ENCODE data around the gene TCF21. TPM values are rescaled to one million over a fixed set of nuclear protein-coding genes. Genes with fewer than 3 reads are reported as not detected.

Gene TCF21
- total and polyA plus RNA-seq, 2 of the 4 experiments (the other 2 are of a cell fraction) = 6.6 to 10.0 TPM

- intact Hi-C loops (cut with micrococcal nuclease) = loop anchor here (2.0 to 10.0 kb wide), 2 partner anchors 25 to 127 kb away; no protein-coding TSS in a partner anchor
- H2BK20ac ChIP-seq (ENCODE audit: low read depth, low read length) = 0 out of 2 replicates have a peak overlapping the region, but pooled peaks have one; percentile 29
- peak overlapping the region; percentile 65 for H2BK120ac ChIP-seq (ENCODE audit: low read depth, low read length)
- ChIA-PET CTCF (interaction anchor here (0.9 to 2.0 kb wide), 3 partner anchors 186 to 323 kb away, joined by 3 to 7 read pairs (median 5); no protein-coding TSS in a partner anchor), POLR2A (ENCODE audit: unreplicated experiment) (interaction anchor here (0.9 kb wide), 1 partner anchor 24 kb away, joined by 4 read pairs; no protein-coding TSS in a partner anchor)
- dilution Hi-C loops (cut with HindIII; ENCODE audit: low sequenced_read_pairs, unreplicated experiment) = loop anchor here (25.0 kb wide), 1 partner anchor 305 kb away; no protein-coding TSS in a partner anchor
- peak overlapping the region; percentile 72 for H2AK5ac ChIP-seq (ENCODE audit: low read depth, low read length)
- DNase-seq (no peak), ATAC-seq (ENCODE audit: low read depth) (no peak)
- peak overlapping the region; percentile 41; the same call in 1 of the 2 replicates for H4K91ac ChIP-seq (ENCODE audit: insufficient read depth, low read depth, low read length)
- H3K18ac ChIP-seq (ENCODE audit: low read depth, low read length) = peak overlapping the region; percentile 79
- peaks cover 49% of the 10 kb centered on the region for H3K36me3 ChIP-seq (ENCODE audit: control insufficient read depth, insufficient read depth, low read length)
- H2AK9ac ChIP-seq (replicated peaks; ENCODE audit: low read depth, low read length, poor library complexity) = peak overlapping the region; percentile 74
- BruUV-seq (replicated peaks) = no TSS peak
- H3K4me2 ChIP-seq (ENCODE audit: low read depth, low read length) = peak overlapping the region; percentile 96
- H3K9ac ChIP-seq (ENCODE audit: low read depth, low read length) = peak overlapping the region; percentile 93
- H3K23ac ChIP-seq (ENCODE audit: low read depth, low read length) = peak overlapping the region; percentile 90
- peak overlapping the region; percentile 57 for H3K56ac ChIP-seq (ENCODE audit: extremely low read depth, insufficient read depth, low read length)
- H3K4ac ChIP-seq (ENCODE audit: low read depth, low read length) = peak overlapping the region; percentile 80
- peak overlapping the region; percentile 65 to 80 for H4K8ac ChIP-seq (ENCODE audit: low read depth in 2 of 2, low read length in 2 of 2)
- H3K14ac ChIP-seq (replicated peaks; ENCODE audit: low read depth, low read length) = peak overlapping the region; percentile 89
- H3K27me3 ChIP-seq (ENCODE audit: control insufficient read depth, insufficient read depth, low read length) = no peaks in the 10 kb centered on the region
- peak overlapping the region; percentile 62 for H4K5ac ChIP-seq (ENCODE audit: low read depth, low read length)
- WGBS, 2 experiments (ENCODE audit: extremely low coverage in 2 of 2, insufficient read length in 1 of 2) = 40% methylated on average over 1 of the region's 12 CpGs; no CpG with 5 or more reads in 1 of the 2 experiments
- peak overlapping the region; percentile 99 for H3K4me3 ChIP-seq (ENCODE audit: insufficient read depth, low read depth, low read length)
- in situ Hi-C loops (cut with MboI; ENCODE audit: low sequenced_read_pairs) = loop anchor here (25.0 kb wide), 1 partner anchor 280 kb away; no protein-coding TSS in a partner anchor
- no peaks in the 10 kb centered on the region for H3K9me3 ChIP-seq (ENCODE audit: control insufficient read depth, insufficient read depth, low read length)
- H3K27ac ChIP-seq (ENCODE audit: insufficient read depth, low read length) = peak overlapping the region; percentile 97
- peaks cover 22 to 62% of the 10 kb centered on the region in 2 experiments for H3K79me1 ChIP-seq (ENCODE audit: low read depth in 1 of 2, low read length in 2 of 2)
- peaks cover 37% of the 10 kb centered on the region for H4K20me1 ChIP-seq (ENCODE audit: insufficient read depth, low read length)
- peaks cover 14% of the 10 kb centered on the region for H3K9me1 ChIP-seq (ENCODE audit: insufficient read depth, low read length)
- peak overlapping the region; percentile 98 for H2BK5ac ChIP-seq (ENCODE audit: low read depth, low read length, poor library complexity, severe bottlenecking)
- peak overlapping the region; percentile 73 for H2AFZ ChIP-seq (replicated peaks; ENCODE audit: low read length, poor library complexity)
- H3K4me1 ChIP-seq (ENCODE audit: control insufficient read depth, insufficient read depth, low read length) = peaks cover 13% of the 10 kb centered on the region
- H2BK15ac ChIP-seq (ENCODE audit: low read depth, low read length) = no peak overlapping the region
- TF ChIP-seq SMC3 (IDR thresholded peaks at IDR 0.05; ENCODE audit: low read depth, low read length) (no peak), POLR2A (IDR thresholded peaks at IDR 0.05; ENCODE audit: low read depth, low read length) (no peak), RFX5 (IDR thresholded peaks at IDR 0.05; ENCODE audit: low read depth, low read length) (no peak), BHLHE40 (IDR thresholded peaks at IDR 0.05; ENCODE audit: low read depth, low read length) (no peak), USF2 (IDR thresholded peaks at IDR 0.05; ENCODE audit: low read depth, low read length) (no peak), CTCF (conservative IDR thresholded peaks at IDR 0.05; ENCODE audit: low read depth, low read length) (no peak), CHD1 (IDR thresholded peaks at IDR 0.05; ENCODE audit: low read depth, low read length) (no peak), RCOR1 (IDR thresholded peaks at IDR 0.05; ENCODE audit: insufficient replicate concordance, low read length) (no peak), CEBPB (IDR thresholded peaks at IDR 0.05; ENCODE audit: low read depth, low read length) (no peak), RAD21 (IDR thresholded peaks at IDR 0.05; ENCODE audit: low read length) (no peak), MAFK (IDR thresholded peaks at IDR 0.05; ENCODE audit: low read depth, low read length) (no peak), NFE2L2 (IDR thresholded peaks at IDR 0.05; ENCODE audit: low read depth, low read length) (no peak), MAZ (IDR thresholded peaks at IDR 0.05; ENCODE audit: borderline replicate concordance, low read depth, low read length) (no peak), FOS (IDR thresholded peaks at IDR 0.05; ENCODE audit: low read depth, low read length) (no peak)
Observed at GRCh38 chr6:133891927-133892812, 3.3 kb downstream of the TCF21 start.

All from IMR-90 (cell line).